ENCODE data around the gene ITPR2.

DNA sequence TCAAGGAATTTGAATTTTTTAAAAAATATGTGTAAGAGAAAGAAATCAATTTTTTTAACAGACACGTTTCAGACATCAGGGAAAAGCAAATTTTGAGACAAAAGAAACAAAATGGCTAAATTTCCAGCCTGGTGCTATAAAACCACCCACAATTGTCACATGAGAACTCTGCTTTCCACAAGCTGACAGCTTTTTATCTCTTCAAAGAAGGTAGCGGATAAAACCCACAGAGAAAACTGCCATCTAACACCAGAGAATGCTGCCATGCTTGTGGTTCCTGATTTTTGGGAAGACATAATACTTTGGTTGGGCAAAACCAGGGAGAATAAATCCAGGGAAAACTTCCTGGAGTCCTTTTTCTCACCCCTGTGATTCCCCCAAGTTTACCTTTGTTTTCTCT, 10.3 kb upstream of the ITPR2 start:
- TF ChIP-seq EP300 (IDR thresholded peaks at IDR 0.05; ENCODE audit: borderline replicate concordance in 1 of 2, low read depth in 1 of 2, low read length in 1 of 2) (no peak), POLR2AphosphoS5 (IDR thresholded peaks at IDR 0.05; ENCODE audit: low read depth, low read length) (no peak)
- TF ChIP-seq, protein P1, sequence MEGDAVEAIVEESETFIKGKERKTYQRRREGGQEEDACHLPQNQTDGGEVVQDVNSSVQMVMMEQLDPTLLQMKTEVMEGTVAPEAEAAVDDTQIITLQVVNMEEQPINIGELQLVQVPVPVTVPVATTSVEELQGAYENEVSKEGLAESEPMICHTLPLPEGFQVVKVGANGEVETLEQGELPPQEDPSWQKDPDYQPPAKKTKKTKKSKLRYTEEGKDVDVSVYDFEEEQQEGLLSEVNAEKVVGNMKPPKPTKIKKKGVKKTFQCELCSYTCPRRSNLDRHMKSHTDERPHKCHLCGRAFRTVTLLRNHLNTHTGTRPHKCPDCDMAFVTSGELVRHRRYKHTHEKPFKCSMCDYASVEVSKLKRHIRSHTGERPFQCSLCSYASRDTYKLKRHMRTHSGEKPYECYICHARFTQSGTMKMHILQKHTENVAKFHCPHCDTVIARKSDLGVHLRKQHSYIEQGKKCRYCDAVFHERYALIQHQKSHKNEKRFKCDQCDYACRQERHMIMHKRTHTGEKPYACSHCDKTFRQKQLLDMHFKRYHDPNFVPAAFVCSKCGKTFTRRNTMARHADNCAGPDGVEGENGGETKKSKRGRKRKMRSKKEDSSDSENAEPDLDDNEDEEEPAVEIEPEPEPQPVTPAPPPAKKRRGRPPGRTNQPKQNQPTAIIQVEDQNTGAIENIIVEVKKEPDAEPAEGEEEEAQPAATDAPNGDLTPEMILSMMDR (IDR thresholded peaks at IDR 0.05): no peak
